ENCODE data around the gene IL17RD. TPM values are rescaled to one million over a fixed set of nuclear protein-coding genes. Genes with fewer than 3 reads are reported as not detected.

The IL17RD gene
- total RNA-seq, 1 donor from 2014 or later = 30.4 TPM

- Mint-ChIP-seq H3K27ac (no peak overlapping the region), H3K27me3 (no peaks in the 10 kb centered on the region), H3K4me3 (ENCODE audit: low read depth) (no peak overlapping the region), H3K4me1 (ENCODE audit: low read depth) (peaks cover 8% of the 10 kb centered on the region), H3K36me3 (ENCODE audit: insufficient read depth) (no peaks in the 10 kb centered on the region), H3K9me3 (ENCODE audit: low read depth) (no peaks in the 10 kb centered on the region)
- no peak for DNase-seq (ENCODE audit: low spot score, unreplicated experiment)
- TF ChIP-seq CTCF (IDR thresholded peaks at IDR 0.05; ENCODE audit: unreplicated experiment) = no peak
These were observed 26.9 kb upstream of the IL17RD start for GRCh38 chr3:57192028-57192427.

GRCh38 chr3:57184526-57184925 is 19.4 kb upstream of the IL17RD start:
- Mint-ChIP-seq H3K27ac (no peak overlapping the region), H3K4me3 (ENCODE audit: low read depth) (no peak overlapping the region), H3K9me3 (ENCODE audit: low read depth) (no peaks in the 10 kb centered on the region), H3K36me3 (ENCODE audit: insufficient read depth) (no peaks in the 10 kb centered on the region), H3K4me1 (ENCODE audit: low read depth) (peaks cover 4% of the 10 kb centered on the region), H3K27me3 (peaks cover 7% of the 10 kb centered on the region)
- no peak for TF ChIP-seq CTCF (IDR thresholded peaks at IDR 0.05; ENCODE audit: unreplicated experiment)
- no peak for DNase-seq (ENCODE audit: low spot score, unreplicated experiment)

GRCh38 chr3:57179580-57180410 is 14.6 kb upstream of the IL17RD start:
- Mint-ChIP-seq H3K36me3 (ENCODE audit: insufficient read depth) (no peaks in the 10 kb centered on the region), H3K27me3 (peaks cover 7% of the 10 kb centered on the region), H3K9me3 (ENCODE audit: low read depth) (no peaks in the 10 kb centered on the region), H3K27ac (no peak overlapping the region), H3K4me3 (ENCODE audit: low read depth) (no peak overlapping the region), H3K4me1 (ENCODE audit: low read depth) (no peaks in the 10 kb centered on the region)
- no peak for DNase-seq (ENCODE audit: low spot score, unreplicated experiment)
- peak; percentile 51 for TF ChIP-seq CTCF (IDR thresholded peaks at IDR 0.05; ENCODE audit: unreplicated experiment)

GRCh38 chr3:57176045-57176444 is 10.9 kb upstream of the IL17RD start:
- Mint-ChIP-seq H3K27ac (no peak overlapping the region), H3K36me3 (ENCODE audit: insufficient read depth) (no peaks in the 10 kb centered on the region), H3K4me3 (ENCODE audit: low read depth) (no peak overlapping the region), H3K4me1 (ENCODE audit: low read depth) (no peaks in the 10 kb centered on the region), H3K27me3 (peaks cover 2% of the 10 kb centered on the region), H3K9me3 (ENCODE audit: low read depth) (no peaks in the 10 kb centered on the region)
- TF ChIP-seq CTCF (IDR thresholded peaks at IDR 0.05; ENCODE audit: unreplicated experiment) = no peak
- DNase-seq (ENCODE audit: low spot score, unreplicated experiment) = no peak

GRCh38 chr3:57173687-57174086 is 8.5 kb upstream of the IL17RD start:
- Mint-ChIP-seq H3K4me1 (ENCODE audit: low read depth) (peaks cover 4% of the 10 kb centered on the region), H3K27ac (peak overlapping the region; percentile 11), H3K9me3 (ENCODE audit: low read depth) (no peaks in the 10 kb centered on the region), H3K4me3 (ENCODE audit: low read depth) (no peak overlapping the region), H3K36me3 (ENCODE audit: insufficient read depth) (no peaks in the 10 kb centered on the region), H3K27me3 (peaks cover 9% of the 10 kb centered on the region)
- no peak for DNase-seq (ENCODE audit: low spot score, unreplicated experiment)
- TF ChIP-seq CTCF (IDR thresholded peaks at IDR 0.05; ENCODE audit: unreplicated experiment) = no peak
